Measurements from ENCODE around the gene BRIX1. TPM values are rescaled to one million over a fixed set of nuclear protein-coding genes. Genes with fewer than 3 reads are reported as not detected.

BRIX1 gene
- total RNA-seq, 2 experiments from 2014 or later: 65.3 to 75.6 TPM

GRCh38 chr5:34930870-34931269 lies 15.4 kb downstream of the BRIX1 start:
- peak overlapping the region; percentile 83 for H3K4me3 ChIP-seq (ENCODE audit: low read depth, low read length, poor library complexity, severe bottlenecking)
- peak overlapping the region; percentile 64; the same call in 1 of the 2 replicates for H2AFZ ChIP-seq (ENCODE audit: low read length)
- ChIA-PET POLR2A (interaction anchor here (1.0 to 3.6 kb wide), 5 partner anchors 9 to 28 kb away, joined by 3 to 102 read pairs (median 6); partner anchors contain the start of genes BRIX1 and RAD1), CTCF (ENCODE audit: unreplicated experiment) (interaction anchor here (1.1 to 2.3 kb wide), 2 partner anchors 13 to 16 kb away, joined by 4 to 9 read pairs; partner anchors contain the start of genes BRIX1 and RAD1)
- no peaks in the 10 kb centered on the region for H3K9me2 ChIP-seq (ENCODE audit: insufficient read depth, low read length)
- DNase-seq (ENCODE audit: low spot score): no peak
- H3K79me2 ChIP-seq (ENCODE audit: insufficient read depth, low read depth, low read length): peaks cover 55% of the 10 kb centered on the region
- peaks cover 28% of the 10 kb centered on the region; the same call in 1 of the 2 replicates for H4K20me1 ChIP-seq (ENCODE audit: insufficient read depth, low read length)
- peak overlapping the region; percentile 96 for H3K4me2 ChIP-seq (ENCODE audit: low read length)
- TF ChIP-seq EZH2phosphoT487 (IDR thresholded peaks at IDR 0.05; ENCODE audit: borderline replicate concordance, low read depth, low read length) (no peak), CTCF (conservative IDR thresholded peaks at IDR 0.05; ENCODE audit: low read length) (no peak)
- H3K9me3 ChIP-seq (ENCODE audit: low read length): no peaks in the 10 kb centered on the region
- intact Hi-C loops (cut with micrococcal nuclease; ENCODE audit: unreplicated experiment): no loop called here
- TSS peak; percentile 66 for BruUV-seq (replicated peaks)
- H3K36me3 ChIP-seq (ENCODE audit: insufficient read depth, low read length): peaks cover 63% of the 10 kb centered on the region
- H3K27ac ChIP-seq (ENCODE audit: low read depth, low read length, poor library complexity, severe bottlenecking): no peak overlapping the region
- peaks cover 38% of the 10 kb centered on the region for H3K4me1 ChIP-seq (ENCODE audit: insufficient read depth, low read length, poor library complexity, severe bottlenecking)

- Histone ChIP-seq H3K79me2 (ENCODE audit: insufficient read depth, low read depth, low read length) (peaks cover 44% of the 10 kb centered on the region), H3K4me1 (ENCODE audit: insufficient read depth, low read length, poor library complexity, severe bottlenecking) (peaks cover 20% of the 10 kb centered on the region), H4K20me1 (ENCODE audit: insufficient read depth, low read length) (peaks cover 28% of the 10 kb centered on the region; the same call in 1 of the 2 replicates), H3K4me2 (ENCODE audit: low read length) (no peak overlapping the region), H3K27ac (ENCODE audit: low read depth, low read length, poor library complexity, severe bottlenecking) (no peak overlapping the region), H3K4me3 (ENCODE audit: low read depth, low read length, poor library complexity, severe bottlenecking) (no peak overlapping the region), H3K36me3 (ENCODE audit: insufficient read depth, low read length) (peaks cover 63% of the 10 kb centered on the region), H3K9me2 (ENCODE audit: insufficient read depth, low read length) (no peaks in the 10 kb centered on the region), H2AFZ (ENCODE audit: low read length) (no peak overlapping the region), H3K9me3 (ENCODE audit: low read length) (no peaks in the 10 kb centered on the region)
- BruUV-seq (replicated peaks): no TSS peak
- POLR2A ChIA-PET: no interaction called here
- DNase-seq (ENCODE audit: low spot score): no peak
- CTCF ChIA-PET (ENCODE audit: unreplicated experiment): no interaction called here
- intact Hi-C loops (cut with micrococcal nuclease; ENCODE audit: unreplicated experiment): no loop called here
- TF ChIP-seq CTCF (conservative IDR thresholded peaks at IDR 0.05; ENCODE audit: low read length) (no peak), EZH2phosphoT487 (IDR thresholded peaks at IDR 0.05; ENCODE audit: borderline replicate concordance, low read depth, low read length) (no peak)
Observed at GRCh38 chr5:34932947-34933346, 17.4 kb downstream of the BRIX1 start.

- Histone ChIP-seq H3K9me2 (ENCODE audit: insufficient read depth, low read length) (no peaks in the 10 kb centered on the region), H3K4me1 (ENCODE audit: insufficient read depth, low read length, poor library complexity, severe bottlenecking) (no peaks in the 10 kb centered on the region), H3K79me2 (ENCODE audit: insufficient read depth, low read depth, low read length) (no peaks in the 10 kb centered on the region; the same call in 1 of the 2 replicates), H3K4me3 (ENCODE audit: low read depth, low read length, poor library complexity, severe bottlenecking) (no peak overlapping the region), H3K4me2 (ENCODE audit: low read length) (no peak overlapping the region), H4K20me1 (ENCODE audit: insufficient read depth, low read length) (no peaks in the 10 kb centered on the region), H2AFZ (ENCODE audit: low read length) (no peak overlapping the region), H3K27ac (ENCODE audit: low read depth, low read length, poor library complexity, severe bottlenecking) (no peak overlapping the region), H3K36me3 (ENCODE audit: insufficient read depth, low read length) (peaks cover 89% of the 10 kb centered on the region), H3K9me3 (ENCODE audit: low read length) (no peaks in the 10 kb centered on the region)
- intact Hi-C loops (cut with micrococcal nuclease; ENCODE audit: unreplicated experiment): no loop called here
- ChIA-PET CTCF (ENCODE audit: unreplicated experiment) (no interaction called here), POLR2A (interaction anchor here (0.7 kb wide), 1 partner anchor 188 kb away, joined by 5 read pairs; no protein-coding TSS in a partner anchor)
- no TSS peak for BruUV-seq (replicated peaks)
- DNase-seq (ENCODE audit: low spot score): no peak
- no peak for TF ChIP-seq EZH2phosphoT487 (IDR thresholded peaks at IDR 0.05; ENCODE audit: borderline replicate concordance, low read depth, low read length)
- TF ChIP-seq CTCF (conservative IDR thresholded peaks at IDR 0.05; ENCODE audit: low read length): no peak
Observed at GRCh38 chr5:34941936-34942335, 26.4 kb downstream of the BRIX1 start.
